ENCODE data around the gene MIEF1.
A peak's percentile ranks its signal among the peaks of the same experiment; 100 is the strongest.

The MIEF1 gene

GRCh38 chr22:39534591-39535356 is 32.7 kb downstream of the MIEF1 start:
- Mint-ChIP-seq H3K4me3 (no peak overlapping the region), H3K27me3 (no peaks in the 10 kb centered on the region), H3K9me3 (ENCODE audit: low read depth) (no peaks in the 10 kb centered on the region), H3K27ac (no peak overlapping the region), H3K36me3 (peaks cover 4% of the 10 kb centered on the region), H3K4me1 (ENCODE audit: low read depth) (peaks cover 32% of the 10 kb centered on the region)

DNA sequence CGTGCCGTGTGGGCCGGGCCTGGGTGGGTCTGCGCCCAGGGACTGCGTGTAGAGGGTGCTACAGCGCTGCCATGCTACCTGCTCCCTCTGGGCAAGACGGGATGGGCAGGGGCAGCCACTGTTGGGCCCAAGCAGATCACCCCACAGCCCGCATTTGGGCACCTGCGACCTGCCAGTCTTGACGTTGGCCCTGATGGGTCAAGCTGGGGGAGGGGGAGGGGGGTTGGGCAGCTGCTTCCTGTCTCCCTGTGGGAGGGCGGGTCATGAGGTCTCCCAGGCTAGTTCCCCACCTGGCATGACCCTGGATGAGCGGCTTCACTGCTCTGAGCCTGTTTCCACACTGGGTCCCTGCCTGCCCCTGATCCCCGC is 33.3 kb downstream of the MIEF1 start:
- H3K36me3 Mint-ChIP-seq, result no peaks in the 10 kb centered on the region
- H3K4me1 Mint-ChIP-seq (ENCODE audit: low read depth), result peaks cover 27% of the 10 kb centered on the region
- H3K27ac Mint-ChIP-seq, result no peak overlapping the region
- no peaks in the 10 kb centered on the region for H3K27me3 Mint-ChIP-seq
- no peaks in the 10 kb centered on the region for H3K9me3 Mint-ChIP-seq (ENCODE audit: low read depth)
- no peak overlapping the region for H3K4me3 Mint-ChIP-seq

DNA sequence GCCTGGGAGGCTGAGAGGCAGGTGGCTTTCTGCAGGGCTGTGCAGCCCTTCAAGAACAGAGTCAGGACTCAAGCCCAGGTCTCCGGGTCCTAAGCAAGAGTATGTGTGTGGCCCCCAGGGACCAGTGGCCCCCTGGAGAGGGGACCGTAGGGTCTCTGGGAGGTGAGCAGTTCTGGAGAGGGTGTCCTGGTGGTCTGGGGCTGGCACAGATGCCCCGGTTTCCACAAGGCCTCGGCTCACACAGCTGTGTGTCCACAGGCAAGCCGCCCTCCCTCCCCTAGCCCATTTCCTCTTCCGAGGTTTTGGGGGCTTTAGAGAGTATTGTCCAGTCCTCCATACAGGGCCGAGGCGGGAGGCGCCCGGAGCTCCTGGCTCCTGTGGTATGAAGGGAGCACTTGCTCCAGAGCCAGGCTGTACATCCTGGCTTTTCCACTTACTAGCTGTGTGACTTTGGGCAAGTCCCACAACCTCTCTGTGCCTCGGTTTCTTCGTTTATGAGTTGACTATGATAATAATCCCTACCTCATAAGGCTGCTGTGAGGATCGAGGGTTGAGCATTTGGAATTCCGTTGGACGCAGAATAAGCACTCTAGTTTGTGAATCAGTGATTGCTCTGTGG is 33.9 kb downstream of the MIEF1 start:
- Mint-ChIP-seq H3K9me3 (ENCODE audit: low read depth) (no peaks in the 10 kb centered on the region), H3K4me3 (no peak overlapping the region), H3K27me3 (no peaks in the 10 kb centered on the region), H3K4me1 (ENCODE audit: low read depth) (peaks cover 21% of the 10 kb centered on the region), H3K36me3 (no peaks in the 10 kb centered on the region), H3K27ac (no peak overlapping the region)

DNA sequence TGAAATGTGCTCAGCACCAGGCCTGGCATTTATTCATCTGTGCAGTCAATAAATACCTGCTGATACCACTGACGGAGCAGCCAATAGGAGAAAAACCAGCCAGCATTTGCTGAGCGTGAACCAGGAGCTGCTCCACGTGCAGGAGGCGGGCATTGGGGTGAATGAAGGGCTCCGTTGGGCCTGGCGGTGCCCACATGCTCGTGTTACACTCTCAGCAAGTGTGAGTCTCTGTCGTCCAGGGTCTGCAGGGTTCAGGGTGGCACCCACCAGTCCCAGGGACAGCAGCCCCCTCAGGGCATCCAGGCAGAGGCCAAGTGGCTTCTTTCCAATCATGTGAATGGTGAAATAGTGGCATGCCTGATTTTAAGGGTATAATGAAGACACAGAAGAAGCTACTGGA is 34.6 kb downstream of the MIEF1 start:
- Mint-ChIP-seq H3K27ac (no peak overlapping the region), H3K27me3 (no peaks in the 10 kb centered on the region), H3K36me3 (no peaks in the 10 kb centered on the region), H3K4me3 (no peak overlapping the region), H3K4me1 (ENCODE audit: low read depth) (peaks cover 14% of the 10 kb centered on the region), H3K9me3 (ENCODE audit: low read depth) (no peaks in the 10 kb centered on the region)

DNA sequence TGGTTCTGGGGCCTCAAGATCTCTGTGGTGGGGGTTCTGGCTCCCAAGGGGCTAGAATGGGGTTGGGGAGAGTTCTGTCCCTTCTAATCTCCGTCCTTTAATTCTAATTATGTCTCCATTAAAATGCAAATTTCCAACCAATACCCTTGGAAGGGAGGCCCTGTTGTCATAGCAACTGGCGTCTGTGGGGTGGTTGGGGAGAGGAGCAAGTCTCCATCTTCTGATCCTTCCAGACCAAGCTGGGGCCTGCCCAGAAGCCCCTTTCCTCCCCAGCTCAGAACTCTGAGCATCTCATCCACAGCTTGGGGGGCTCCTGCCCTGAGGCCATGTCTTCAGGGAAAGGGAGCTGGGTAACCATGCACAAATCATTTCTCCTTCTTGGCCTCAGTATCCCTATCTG is 35.9 kb downstream of the MIEF1 start:
- Mint-ChIP-seq H3K9me3 (ENCODE audit: low read depth) (no peaks in the 10 kb centered on the region), H3K27ac (no peak overlapping the region), H3K4me1 (ENCODE audit: low read depth) (peaks cover 7% of the 10 kb centered on the region)

DNA sequence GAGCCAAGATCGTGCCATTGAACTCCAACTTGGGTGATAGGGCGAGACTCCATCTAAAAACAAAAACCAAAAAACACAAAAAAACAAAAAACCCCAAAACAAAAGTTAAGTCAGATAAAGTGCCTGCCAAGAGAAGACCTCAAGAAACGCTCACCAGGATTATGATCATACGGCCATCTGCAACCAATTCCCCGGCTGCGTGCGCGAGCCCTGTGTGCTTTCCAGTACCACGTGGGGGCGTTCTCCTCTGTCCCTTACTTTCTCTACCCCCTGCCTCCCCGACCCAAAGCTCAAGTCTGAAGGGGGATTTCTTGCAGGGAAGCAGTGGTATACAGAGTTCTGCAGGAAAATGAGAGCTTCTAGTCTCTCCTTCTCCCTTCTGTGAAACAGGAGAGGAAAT is 41.0 kb downstream of the MIEF1 start:
- Mint-ChIP-seq H3K4me3 (no peak overlapping the region), H3K27me3 (peaks cover 15% of the 10 kb centered on the region), H3K36me3 (no peaks in the 10 kb centered on the region), H3K27ac (no peak overlapping the region), H3K9me3 (ENCODE audit: low read depth) (no peaks in the 10 kb centered on the region), H3K4me1 (ENCODE audit: low read depth) (peaks cover 12% of the 10 kb centered on the region)

More for the DNA sequence above, 35.9 kb downstream of the MIEF1 start:
- Mint-ChIP-seq H3K4me3 (no peak overlapping the region), H3K36me3 (no peaks in the 10 kb centered on the region), H3K27me3 (no peaks in the 10 kb centered on the region)

GRCh38 chr22:39545386-39546365 is 43.6 kb downstream of the MIEF1 start:
- peaks cover 12% of the 10 kb centered on the region for H3K4me1 Mint-ChIP-seq (ENCODE audit: low read depth)
- H3K36me3 Mint-ChIP-seq, result no peaks in the 10 kb centered on the region
- peaks cover 17% of the 10 kb centered on the region for H3K27me3 Mint-ChIP-seq
- no peaks in the 10 kb centered on the region for H3K9me3 Mint-ChIP-seq (ENCODE audit: low read depth)
- no peak overlapping the region for H3K4me3 Mint-ChIP-seq
- peak overlapping the region; percentile 50 for H3K27ac Mint-ChIP-seq

DNA sequence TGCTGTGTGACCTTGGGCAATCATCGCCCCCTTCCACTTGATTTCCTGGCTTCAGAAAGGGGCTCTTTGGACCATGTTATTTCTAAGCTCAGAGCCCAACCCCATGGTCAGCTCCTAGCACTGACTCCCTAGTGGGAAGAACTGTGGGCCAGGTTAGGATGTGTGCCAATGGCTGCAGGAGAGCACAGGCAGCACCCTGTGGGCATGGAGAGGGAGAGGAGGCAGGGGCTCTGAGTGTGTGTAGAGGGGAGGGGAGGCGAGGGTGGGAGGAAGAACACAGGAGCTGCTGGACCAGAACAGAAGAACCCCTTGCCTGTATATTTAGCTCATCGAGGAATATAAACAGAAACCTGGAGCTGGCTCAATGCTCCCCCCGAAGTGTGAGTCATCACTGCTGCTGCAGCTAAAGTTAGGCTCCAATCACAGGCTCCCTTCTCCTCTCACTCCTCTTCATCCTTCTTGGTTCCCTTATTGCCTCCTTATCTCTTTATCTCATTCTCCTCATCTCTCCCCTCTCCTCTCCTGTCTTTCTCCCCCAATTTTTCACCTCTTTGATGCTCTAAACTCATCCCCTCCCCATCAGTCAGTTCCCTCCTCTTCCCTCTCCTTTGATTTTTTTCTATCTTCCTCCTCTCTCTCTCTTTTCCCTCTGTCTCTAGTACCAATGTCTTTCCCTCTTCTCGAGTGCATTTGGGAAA is 44.9 kb downstream of the MIEF1 start:
- no peaks in the 10 kb centered on the region for H3K9me3 Mint-ChIP-seq (ENCODE audit: low read depth)
- no peaks in the 10 kb centered on the region for H3K36me3 Mint-ChIP-seq
- no peak overlapping the region for H3K4me3 Mint-ChIP-seq
- H3K27me3 Mint-ChIP-seq, result peaks cover 18% of the 10 kb centered on the region
- peaks cover 12% of the 10 kb centered on the region for H3K4me1 Mint-ChIP-seq (ENCODE audit: low read depth)
- no peak overlapping the region for H3K27ac Mint-ChIP-seq

GRCh38 chr22:39547587-39547947 is 45.5 kb downstream of the MIEF1 start:
- Mint-ChIP-seq H3K4me3 (no peak overlapping the region), H3K36me3 (no peaks in the 10 kb centered on the region), H3K9me3 (ENCODE audit: low read depth) (no peaks in the 10 kb centered on the region), H3K4me1 (ENCODE audit: low read depth) (peaks cover 12% of the 10 kb centered on the region), H3K27me3 (peaks cover 20% of the 10 kb centered on the region), H3K27ac (no peak overlapping the region)

- H3K4me3 Mint-ChIP-seq, result no peak overlapping the region
- H3K27me3 Mint-ChIP-seq, result peaks cover 15% of the 10 kb centered on the region
- no peak overlapping the region for H3K27ac Mint-ChIP-seq
- H3K4me1 Mint-ChIP-seq (ENCODE audit: low read depth), result peaks cover 4% of the 10 kb centered on the region
- H3K36me3 Mint-ChIP-seq, result no peaks in the 10 kb centered on the region
- no peaks in the 10 kb centered on the region for H3K9me3 Mint-ChIP-seq (ENCODE audit: low read depth)
These were observed 51.3 kb downstream of the MIEF1 start for GRCh38 chr22:39553429-39553828.

DNA sequence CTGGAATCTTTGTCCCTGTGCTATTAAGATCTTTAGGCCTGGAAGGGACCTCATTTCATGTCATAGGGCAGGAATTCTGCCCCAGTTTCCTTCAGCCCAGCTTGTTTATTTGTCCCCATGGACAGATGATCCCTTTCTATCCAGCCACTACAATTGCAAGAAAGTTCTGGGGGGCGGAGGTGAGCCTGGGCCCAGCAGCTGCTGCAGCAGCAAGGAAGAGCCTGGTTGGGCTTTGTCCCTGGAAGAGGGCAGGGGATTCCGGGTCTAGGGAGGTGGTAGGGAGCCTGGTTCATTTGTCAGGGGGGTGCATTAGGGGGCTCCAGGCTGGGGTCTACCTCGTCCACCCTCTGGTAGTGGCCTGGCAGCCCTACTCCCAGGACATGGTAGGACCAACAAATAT is 52.1 kb downstream of the MIEF1 start:
- Mint-ChIP-seq H3K27ac (no peak overlapping the region), H3K4me1 (ENCODE audit: low read depth) (peaks cover 4% of the 10 kb centered on the region), H3K9me3 (ENCODE audit: low read depth) (no peaks in the 10 kb centered on the region), H3K36me3 (no peaks in the 10 kb centered on the region), H3K4me3 (no peak overlapping the region), H3K27me3 (peaks cover 15% of the 10 kb centered on the region)

DNA sequence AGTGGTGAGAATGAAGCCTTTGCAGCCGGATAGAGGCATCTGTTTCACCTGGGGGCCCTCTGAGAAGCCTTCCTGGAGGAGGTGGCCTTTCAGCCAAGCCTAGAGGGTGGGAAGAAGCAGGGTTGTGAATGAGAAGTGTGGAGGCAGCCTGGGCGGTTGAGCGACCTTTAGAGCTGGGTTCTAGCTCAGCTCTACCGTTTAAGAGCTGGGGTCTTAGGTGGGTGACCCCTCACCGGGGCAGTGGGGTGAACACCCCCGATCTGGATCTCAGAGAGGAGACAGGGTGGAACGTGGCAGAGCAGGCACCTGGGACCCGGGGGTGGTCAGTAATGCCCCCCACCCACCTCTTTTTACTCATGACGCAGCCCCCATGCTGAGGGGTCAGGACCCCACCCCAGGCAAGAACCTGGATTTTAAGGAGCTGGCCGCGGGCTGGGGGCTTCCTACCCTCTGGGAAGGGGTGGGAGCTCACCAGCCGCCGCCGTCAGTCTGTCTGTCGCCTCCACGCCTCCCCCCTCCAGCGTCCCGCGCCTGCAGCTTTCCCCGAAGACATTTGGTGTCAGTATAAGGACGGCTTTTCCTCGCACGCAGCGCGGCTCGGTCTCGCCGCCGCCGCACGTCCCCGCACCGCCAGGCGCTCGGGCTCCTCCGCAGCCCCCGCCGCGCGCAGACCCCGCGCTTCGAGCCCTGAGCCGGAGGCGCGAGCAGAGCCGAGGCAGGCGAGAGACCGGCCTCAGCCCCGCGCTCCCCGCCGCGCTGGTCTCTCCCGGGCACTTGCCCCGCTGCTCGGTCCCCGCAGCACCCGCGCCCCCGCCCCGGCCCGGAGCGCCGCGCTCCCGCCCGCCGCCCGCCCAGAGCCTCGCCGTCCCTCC is 55.1 kb downstream of the MIEF1 start:
- Mint-ChIP-seq H3K4me1 (ENCODE audit: low read depth) (peaks cover 4% of the 10 kb centered on the region), H3K27me3 (peaks cover 10% of the 10 kb centered on the region), H3K9me3 (ENCODE audit: low read depth) (no peaks in the 10 kb centered on the region), H3K36me3 (no peaks in the 10 kb centered on the region), H3K27ac (peak overlapping the region; percentile 50), H3K4me3 (peak overlapping the region; percentile 79)

DNA sequence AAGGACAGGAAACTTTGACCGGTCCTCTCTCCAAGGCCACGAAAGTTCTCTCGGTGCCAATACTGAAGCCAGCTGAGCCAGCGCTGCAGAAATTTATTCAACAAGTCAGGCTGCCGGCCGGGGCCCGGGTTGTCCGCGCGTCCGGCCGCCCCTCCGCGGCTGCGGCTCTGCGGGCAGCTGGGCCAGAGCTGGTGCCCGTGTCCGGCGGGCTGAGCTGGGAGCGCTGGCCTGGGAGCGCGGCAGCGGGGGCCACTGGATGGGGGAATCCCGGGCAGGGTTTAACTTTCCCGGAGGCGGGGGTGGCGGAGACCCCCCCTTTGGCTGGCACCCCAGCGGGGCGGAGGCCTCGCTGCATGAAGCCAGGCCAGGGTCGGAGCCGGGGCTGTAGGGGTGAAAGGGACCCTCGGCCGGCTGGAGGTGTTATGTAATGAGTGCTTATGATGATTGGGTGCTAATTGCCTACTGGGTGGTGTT is 56.2 kb downstream of the MIEF1 start:
- Mint-ChIP-seq H3K27me3 (peaks cover 10% of the 10 kb centered on the region), H3K4me1 (ENCODE audit: low read depth) (peaks cover 4% of the 10 kb centered on the region), H3K27ac (no peak overlapping the region)

DNA sequence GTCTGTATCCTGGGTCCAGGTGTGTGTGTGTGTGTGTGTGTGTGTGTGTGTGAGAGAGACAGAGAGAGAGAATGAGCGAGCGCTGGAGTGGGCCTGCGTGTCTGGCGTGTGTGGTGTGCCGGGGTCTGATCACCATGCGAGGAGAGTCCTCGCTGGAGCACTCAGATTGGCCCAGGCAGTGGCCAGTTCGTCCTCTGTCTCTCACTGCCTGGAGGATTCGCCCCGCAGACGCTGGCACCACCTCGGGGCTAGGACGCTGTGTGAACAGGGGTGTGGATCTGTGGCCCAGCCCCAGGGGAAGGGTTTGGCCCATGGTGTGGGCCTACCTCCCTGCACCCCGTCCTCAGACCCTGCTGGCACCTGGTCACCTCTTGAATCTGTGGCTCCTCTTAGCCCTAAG is 56.9 kb downstream of the MIEF1 start:
- H3K4me1 Mint-ChIP-seq (ENCODE audit: low read depth), result peaks cover 4% of the 10 kb centered on the region
- no peak overlapping the region for H3K27ac Mint-ChIP-seq
- peaks cover 10% of the 10 kb centered on the region for H3K27me3 Mint-ChIP-seq
- H3K9me3 Mint-ChIP-seq (ENCODE audit: low read depth), result no peaks in the 10 kb centered on the region
- no peaks in the 10 kb centered on the region for H3K36me3 Mint-ChIP-seq
- H3K4me3 Mint-ChIP-seq, result peak overlapping the region; percentile 72

More for the DNA sequence above, 56.2 kb downstream of the MIEF1 start:
- peak overlapping the region; percentile 73 for H3K4me3 Mint-ChIP-seq
- no peaks in the 10 kb centered on the region for H3K9me3 Mint-ChIP-seq (ENCODE audit: low read depth)
- no peaks in the 10 kb centered on the region for H3K36me3 Mint-ChIP-seq
